Central memory CD4-positive, alpha-beta T cell (primary cell): ENCODE measurements around the gene LCORL.
"Not testable (repeated sequence)": the region's sequence is repeated elsewhere in the genome, so short reads cannot be mapped to it uniquely, and the experiment has no call there.

Experiments
- DNase-seq: peaks from one replicate; pipeline ENCODE4 v3.0.0; 2022

Gene LCORL

DNA sequence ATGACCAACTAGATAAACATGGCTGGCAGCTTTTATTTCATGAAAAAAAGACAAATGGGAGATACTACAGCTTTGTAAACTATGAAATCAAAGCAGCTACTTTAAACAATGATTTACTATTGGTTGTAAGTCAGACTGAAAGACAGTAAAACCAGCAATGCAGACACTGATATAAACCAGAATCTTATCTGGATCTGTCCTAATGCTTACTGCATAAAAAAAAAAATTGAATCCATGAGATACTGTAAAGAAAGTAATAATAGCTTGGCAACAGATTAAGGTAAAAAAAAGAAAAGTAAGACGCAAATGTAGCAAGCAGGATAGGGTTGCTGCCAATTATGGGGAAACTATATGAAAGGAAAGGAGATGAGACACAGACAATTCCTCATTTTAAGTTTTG is 7.3 kb downstream of the LCORL start:
- DNase-seq, result no peak

DNA sequence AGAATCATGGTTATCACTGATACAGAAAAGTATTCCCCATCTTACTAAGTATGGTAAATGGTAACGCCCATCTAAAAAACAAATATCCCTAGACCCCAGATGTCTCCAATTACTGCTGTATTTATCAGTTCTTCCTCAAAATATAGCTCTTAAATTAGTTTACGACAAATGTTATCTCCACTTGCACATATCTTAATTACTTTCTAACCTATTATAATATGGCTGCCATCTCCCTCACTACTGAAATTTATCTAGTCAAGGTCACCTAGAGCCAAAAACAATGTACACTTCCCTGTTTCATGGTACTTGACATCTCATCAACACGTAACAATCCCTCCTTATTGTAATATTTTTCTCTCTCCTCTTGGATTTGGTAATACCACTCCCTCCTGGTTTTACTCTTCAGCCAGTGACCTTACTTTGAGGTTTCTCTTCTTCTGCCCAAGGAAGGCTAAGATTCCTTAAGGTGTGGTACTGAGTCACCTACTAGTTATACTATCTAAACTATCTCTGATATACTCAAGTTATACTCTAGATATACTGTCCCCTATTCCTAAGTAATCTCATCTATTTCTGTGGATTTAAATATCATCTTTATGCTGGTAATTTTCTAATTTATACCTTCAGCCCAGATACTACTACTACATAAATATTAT is 8.6 kb downstream of the LCORL start:
- no peak for DNase-seq

DNA sequence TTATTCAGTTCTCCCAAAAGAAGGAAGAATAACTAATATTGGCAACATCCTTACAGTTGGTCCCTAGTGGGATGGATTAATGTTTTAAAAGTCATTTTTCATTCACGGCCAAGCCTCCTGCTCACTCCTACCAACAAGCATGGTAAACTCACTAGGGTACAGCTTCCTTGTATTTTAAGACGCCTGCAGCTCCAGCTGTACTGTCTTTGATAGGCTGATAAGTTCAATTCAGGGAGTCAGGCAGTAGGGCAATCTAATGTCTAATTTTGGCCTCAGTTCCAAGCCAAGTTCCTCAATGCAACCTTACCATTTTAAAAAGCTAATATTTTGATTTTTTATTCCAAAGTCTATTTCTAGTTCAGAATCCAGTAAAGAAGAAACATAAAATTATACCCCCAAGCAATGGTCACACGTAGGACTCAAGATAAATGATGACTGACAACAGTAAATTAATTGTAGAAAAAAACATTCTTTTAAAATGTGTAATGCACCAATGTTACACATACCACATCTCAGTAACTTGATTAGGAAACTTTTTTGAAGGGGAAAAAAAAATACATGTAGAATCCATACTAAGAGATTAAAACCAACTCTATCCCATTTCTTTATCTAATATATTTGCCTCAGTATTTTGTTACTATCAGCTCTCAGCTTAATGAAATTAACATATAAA is 9.3 kb downstream of the LCORL start:
- DNase-seq, result no peak

DNA sequence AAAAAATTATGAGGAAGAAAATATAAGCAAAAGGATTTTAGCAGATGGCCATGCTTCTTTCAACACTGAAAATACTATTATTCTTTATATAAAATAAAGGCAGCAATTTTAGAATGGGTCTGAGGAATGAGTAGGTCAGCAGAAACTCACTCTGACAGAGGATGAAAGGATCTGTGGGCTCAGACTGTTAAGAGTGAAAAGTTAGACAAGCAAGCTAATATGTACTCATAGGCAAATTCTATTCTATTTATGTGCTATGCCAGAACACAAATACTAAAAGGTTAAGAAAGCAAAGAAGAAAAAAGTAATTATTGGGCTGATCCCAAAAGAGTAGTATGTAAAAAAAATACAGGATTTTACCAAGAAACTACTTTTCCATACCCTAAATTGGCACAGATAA is 13.9 kb downstream of the LCORL start:
- DNase-seq, result no peak

DNA sequence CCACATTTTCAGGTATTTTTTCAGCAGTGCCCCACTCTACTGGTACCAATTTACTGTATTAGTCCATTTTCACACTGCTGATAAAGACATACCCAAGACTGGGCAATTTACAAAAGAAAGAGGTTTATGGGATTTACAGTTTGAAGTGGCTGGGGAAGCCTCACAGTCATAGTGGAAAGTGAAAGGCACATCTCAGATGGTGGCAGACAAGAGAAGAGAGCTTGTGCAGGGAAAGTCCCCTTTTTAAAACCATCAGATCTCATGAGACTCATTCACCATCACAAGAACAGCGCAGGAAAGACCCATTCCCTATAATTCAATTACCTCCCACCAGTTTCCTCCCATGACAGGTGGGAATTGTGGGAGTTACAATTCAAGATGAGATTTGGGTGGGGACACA is 15.1 kb downstream of the LCORL start:
- DNase-seq, result not testable (repeated sequence)

DNA sequence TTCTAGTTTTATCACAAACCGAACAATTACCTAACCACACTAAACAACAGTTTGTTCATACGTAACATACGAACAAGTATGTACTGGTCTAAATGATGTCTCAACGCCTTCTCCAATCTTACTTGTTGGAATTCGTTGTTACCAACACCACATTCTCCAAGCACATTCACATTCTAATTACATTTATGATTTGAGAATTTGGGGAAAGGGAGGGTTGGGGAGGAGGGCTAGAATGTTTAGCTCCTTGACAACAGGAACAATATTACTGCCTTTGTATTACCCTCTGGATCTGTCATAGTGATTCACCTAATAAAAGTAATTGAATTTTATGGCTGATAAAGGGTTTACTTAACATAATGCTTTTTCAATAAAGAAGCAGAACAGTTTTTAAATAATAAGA is 24.4 kb downstream of the LCORL start:
- no peak for DNase-seq

DNA sequence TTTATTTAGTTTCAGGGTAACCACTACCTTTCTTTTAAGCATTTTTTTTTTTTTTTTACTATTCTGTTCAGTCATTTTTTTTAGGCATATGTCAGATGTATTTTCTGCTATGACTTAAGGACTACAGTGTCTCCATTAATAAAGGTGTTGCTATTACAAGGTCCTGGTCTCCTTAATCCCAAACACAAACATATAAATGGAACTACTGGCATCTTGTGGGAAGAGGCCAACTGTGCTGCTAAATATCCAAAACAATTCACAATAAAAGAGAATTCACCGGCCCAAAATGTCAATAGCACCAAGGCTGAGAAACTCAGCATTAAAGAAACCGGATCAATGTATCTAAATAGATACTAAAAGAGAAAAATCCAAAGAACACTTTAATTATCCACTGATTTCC is 26.4 kb downstream of the LCORL start:
- DNase-seq, result no peak

DNA sequence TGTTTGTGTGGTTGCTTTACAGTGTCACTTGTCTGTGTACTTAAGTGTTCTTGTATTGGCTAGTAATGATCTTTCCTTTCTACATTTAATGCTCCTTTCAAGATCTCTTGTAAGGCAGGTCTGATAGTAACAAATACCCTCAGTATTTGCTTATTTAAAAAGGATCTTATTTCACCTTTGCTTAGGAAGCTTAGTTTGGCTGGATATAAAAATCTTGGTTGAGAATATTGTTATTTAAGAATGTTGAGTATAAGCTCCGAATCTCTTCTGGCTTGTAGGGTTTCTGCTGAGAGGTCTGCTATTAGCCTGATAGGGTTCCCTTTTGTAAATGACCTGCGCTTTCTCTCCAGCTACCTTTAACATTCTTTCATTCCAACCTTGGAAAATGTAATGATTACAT is 35.7 kb downstream of the LCORL start:
- DNase-seq, result no peak

DNA sequence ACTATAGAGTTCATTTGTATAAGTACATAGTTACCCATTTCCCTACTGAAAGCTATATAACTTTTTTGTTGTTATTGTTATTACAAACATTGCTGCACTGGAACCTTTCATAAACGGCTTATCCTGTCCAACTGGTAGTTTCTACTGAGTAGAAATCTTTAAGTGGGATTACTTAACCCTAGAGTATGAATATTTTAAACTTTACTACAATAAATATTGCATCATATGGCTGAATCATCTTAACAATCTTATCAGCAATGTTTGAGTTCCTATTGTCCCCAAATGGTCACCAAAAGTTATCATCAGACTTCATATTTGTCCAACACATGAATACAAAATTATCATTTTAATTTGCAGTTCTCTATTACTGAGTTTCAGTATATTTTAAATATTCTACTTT is 40.5 kb downstream of the LCORL start:
- DNase-seq, result no peak

DNA sequence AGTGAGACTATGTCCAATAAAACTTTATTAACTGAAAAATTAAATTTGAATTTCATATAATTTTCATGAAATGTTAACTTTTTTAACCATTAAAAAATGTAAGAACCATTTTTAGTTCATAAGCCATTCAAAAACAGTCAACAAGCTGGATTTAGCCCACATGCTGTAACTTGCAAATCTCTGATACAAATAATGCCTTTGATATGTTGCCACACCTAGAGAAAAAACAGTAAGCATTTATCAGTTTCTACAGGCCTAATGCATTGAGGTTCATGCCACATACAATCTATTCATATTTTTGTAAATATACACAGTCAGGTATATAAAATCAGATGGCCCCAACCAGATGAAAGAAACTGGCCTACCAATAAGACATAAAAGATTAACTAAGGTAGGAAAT is 52.8 kb downstream of the LCORL start:
- DNase-seq, result no peak

DNA sequence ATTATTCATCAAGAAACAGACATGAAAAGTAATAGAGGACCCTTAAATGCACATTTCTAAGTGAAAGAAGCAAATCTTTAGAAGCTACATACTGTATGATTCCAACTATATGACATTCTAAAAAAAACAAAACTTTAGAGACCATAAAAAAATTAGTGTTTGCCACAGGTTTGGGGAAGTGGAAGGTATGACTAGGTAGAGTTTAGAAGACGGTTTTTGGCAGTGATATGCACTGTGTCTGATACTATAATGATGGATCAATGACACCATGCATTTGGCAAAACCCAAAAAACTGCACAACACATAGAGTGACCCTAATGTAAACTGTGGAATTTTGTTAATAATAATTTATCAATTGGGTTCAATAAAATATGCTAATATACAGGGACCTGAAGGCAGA is 54.5 kb downstream of the LCORL start:
- DNase-seq, result no peak

DNA sequence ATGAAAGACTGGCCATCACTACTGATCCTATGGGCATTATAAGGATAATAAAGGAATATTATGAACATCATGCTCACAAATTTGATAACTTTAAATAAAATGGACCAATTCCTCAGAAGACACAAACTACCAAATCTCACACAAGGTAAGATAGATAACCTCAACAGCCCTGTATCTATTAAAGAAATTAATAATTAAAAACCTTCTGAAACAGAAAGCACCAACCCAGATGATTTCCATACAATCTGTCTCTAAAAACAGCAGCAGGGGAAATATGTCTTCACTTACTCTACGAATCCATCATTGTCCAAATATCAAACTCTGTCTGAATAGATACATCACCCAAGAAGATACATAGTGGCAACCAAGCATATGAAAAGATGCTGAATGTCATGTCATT is 55.2 kb downstream of the LCORL start:
- no peak for DNase-seq

DNA sequence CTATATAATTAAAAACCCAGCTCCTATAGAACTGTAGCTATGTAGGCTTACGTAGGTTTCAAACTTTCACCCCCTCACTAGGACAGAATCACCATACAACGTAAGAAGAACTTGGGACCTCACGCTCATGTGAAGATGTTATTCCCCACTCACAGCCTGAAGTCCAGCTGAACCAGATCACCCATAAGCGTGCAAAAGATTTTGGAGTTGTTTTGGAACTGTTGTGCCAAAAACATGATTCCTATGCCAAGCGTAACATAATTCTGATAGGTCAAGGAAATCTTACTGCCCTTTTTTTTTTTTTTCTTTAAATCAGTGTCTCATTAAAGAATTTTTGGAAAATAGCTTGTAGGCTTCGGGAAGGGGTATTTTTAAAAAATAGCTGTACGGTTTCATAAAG is 57.0 kb downstream of the LCORL start:
- DNase-seq, result no peak

DNA sequence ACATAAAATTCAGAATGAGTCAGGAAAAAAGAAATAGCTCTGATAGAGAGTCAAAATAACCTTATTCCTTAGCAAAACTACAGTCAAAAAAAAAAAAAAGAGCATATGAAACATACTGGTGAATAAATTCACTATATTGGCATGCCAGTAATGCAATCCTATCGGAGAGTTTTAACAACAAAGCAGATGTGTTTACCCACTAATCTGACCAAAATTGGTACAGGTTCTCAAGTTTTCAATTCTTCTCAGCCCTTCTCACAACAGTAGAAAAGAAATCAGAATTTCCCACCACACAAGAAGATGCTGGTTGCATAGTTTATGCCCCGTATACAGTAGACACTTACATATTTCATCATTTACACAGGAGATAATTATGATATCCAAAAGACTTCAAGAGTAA is 59.4 kb downstream of the LCORL start:
- no peak for DNase-seq

DNA sequence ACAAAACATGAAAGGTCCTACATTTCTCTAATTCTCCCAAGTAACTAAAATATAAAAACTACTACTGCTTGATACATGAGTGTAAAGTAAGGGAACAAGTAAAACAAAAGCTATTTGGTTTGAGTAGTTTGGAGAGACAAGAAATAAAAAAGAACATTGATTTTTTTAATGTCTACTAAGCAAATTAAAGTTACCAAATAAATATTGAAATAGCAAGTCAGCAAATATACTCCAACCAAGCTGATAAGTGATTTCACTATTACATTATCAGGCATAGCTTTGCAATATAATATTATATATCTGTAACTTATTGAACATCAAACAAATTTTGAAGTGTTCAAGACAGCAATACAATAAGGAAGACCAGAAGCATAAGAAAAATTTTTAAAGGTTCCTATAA is 60.3 kb downstream of the LCORL start:
- no peak for DNase-seq

DNA sequence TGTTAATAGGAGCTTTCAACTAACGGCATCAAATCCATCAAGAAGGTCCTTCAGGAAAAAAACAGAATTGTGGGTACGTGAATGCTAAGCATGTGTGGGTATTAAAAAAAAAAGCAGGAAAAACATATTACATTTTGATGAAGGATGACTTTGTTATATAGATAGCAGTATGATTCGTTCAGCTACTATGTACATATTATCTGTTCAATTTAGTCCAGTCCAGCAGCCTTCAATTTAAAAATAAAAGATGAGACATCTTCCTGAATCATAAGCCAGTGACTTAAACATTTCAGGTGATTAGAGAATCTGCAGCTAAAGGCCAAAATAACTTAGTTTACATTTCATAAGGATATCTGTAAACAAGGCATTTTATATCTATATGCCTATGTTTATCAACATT is 63.4 kb downstream of the LCORL start:
- no peak for DNase-seq

DNA sequence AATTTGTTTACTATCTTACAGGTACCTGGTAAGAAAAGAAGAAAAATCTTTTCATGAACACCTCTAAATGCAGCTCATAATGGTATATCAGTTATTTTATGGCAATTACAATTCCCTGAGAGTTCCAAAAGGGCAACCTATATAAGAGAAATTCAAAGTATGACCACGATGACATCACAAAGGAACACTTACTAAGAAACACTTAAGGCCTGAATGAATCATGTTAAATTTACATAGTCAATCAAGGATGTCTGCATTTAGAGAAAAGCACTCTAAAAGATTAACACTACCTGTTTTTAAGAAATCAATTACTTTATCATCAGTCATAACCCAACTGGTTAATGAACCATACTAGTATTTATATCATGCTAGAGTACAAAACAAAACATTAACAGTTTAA is 63.9 kb downstream of the LCORL start:
- DNase-seq, result no peak

DNA sequence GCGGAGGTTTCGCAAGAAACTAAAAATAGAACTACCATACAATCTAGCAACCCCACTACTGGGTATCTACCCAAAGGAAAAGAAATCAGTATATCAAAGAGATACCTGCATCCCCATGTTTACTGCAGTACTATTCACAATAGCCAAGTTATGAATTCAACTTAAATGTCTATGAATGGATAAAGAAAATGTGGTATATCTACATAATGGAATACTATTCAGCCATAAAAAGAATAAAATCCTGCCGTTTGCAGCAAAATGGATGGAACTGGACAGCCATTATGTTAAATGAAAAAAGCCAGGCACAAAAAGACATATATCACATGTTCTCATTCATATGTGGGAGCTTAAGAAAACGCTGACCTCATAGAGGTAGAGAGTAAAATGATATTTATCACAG is 65.3 kb downstream of the LCORL start:
- DNase-seq, result no peak

DNA sequence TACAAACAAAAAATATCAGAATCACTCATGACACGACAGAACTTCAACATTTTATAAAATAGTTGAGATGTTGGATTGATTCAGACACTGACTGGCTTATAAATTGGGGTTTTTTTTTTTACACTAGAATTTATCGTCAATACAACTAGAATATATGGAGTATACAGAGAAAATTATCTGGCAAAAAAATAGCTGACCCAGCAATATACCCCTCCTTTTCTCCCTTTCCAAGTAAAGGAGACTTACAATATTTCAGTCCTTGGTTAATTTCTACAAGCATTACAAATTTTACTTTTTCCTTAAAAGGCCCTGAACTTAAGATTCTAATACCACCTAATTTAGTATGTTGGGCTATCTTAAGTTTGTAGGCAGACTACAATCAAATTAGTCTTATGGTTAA is 76.3 kb downstream of the LCORL start:
- no peak for DNase-seq

DNA sequence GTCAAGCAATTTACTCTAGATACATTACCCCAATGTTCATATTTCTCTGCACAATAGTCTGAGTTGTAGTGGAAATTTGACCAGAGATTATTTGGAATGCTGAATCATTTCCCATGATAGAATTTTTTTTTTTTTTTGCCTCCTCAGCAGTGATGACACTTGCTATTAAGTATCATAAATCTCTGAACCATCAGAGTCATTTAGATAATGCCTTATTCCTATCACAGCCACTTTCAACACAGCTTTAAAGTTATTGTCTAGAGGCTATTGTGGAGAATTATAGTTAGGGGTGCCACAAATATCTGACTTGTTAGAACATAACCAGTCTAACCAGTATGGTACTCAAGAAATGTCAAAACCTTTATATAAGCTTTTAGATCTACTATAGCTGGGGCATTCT is 79.8 kb downstream of the LCORL start:
- no peak for DNase-seq

DNA sequence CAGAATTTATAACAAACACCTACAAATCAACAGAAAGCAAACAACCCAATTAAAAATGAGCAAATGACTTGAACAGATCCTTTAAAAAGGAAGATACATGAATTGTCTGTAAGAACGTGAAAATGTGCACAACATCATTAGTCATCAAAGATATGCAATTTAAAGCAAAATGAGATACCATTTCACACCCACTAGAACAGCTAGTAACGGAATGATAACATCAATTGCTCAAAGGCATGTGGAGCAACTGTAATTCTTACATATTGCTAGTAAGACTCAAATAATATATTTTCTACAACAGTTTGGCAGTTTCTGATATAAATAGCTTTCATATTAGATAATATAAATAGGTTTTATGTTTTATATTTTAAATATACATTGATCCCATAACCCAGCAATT is 82.5 kb downstream of the LCORL start:
- DNase-seq, result no peak

DNA sequence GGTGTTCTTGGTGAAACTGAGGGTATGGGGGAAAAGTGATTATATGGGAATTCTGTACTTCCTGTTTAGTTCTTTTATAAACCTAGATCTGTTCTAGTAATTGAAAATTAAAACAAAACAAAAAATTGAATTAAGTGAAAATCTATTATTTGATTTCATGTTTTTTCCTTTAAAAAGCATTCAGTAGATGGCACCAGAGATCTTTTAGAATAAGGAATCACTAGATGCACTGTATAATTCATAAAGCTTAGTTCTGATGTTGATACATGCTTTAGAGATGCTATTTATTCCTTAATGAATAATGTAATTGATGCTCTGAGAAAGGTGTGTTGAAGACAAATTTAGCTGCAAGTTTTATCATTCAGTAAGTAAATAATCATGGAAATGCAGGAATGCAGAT is 87.3 kb downstream of the LCORL start:
- DNase-seq, result no peak

DNA sequence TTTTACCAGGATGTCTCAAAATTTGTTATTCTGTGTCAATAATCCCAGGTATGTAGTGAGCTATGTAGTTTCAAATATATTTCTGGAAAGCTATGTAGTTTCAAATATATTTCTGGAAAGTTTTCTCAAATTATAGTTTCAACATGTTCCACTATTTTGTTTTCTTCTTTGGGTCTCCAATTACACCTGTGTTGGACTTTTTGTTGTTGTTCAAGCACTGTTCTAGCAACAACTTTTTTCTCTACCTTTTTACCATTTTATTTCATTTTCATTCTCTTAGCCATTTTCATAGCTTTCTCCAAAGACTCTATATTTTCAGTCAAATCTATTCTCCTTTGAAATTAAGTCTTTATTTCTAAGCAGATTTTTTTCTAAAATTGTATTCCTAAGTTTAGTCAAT is 88.4 kb downstream of the LCORL start:
- no peak for DNase-seq

DNA sequence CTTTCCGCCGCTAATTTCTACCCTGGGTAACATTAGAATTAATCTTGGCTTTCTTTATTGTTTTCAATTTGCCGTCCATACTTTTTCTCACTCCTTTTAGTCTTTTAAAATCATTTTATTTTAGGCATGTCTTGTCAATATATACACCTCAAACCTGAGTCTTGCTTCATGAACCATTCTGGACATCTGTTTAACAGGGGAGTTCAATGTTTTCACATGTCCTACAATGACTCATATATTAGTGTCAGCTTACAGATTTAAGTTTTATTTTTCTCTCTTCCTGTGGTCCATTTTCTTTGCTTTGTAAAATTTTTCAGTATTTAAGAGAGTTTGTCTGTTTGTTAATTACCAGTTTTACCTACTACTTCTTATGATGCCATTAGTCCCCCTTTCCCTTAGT is 89.5 kb downstream of the LCORL start:
- DNase-seq, result no peak

DNA sequence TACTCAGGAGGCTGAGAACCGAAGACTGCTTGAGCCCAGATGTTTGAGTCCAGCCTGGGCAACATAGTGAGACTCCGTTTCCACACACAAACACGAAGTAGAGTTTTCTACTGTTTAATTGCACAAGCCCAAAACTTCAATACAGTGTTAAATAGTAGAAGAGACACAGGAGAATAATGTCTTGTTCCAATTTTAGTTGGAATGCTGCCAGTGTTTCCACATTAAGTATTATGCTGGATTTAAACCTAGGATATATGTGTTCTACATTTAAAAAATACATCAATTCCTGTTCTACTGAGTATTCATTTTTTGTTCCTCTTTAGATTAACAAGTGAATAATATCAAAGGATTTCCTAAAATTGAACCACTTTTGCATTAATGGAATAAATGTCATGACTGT is 91.3 kb downstream of the LCORL start:
- DNase-seq, result no peak
